Head of caudate nucleus (tissue), 42 donors: ENCODE measurements around the gene PLPP2.

Experiments used
- DNase-seq, 42 donors: peaks; one replicate each; pipeline versions ENCODE4 v3.0.0 to v3.0.0-alpha.2; 2020 to 2021; ENCODE audit warnings: mixed read lengths in 7 of 42
- intact Hi-C: fragments of 100-400 bp; cut with DNase I; formaldehyde crosslinking; loops from one replicate; pipeline ENCODE4 v1.15.0; 2022

Gene PLPP2

DNA sequence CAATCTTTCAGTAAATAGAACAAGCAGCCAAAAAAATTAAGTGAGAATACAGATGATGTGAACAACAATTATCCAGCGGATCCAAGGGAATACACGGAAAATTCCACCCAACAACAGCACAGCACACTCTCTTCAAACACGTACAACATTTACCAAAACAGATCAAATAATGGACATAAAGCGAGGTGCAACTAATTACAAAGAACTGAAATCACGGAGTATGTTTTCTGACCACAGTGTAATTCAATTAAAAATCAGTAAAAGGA, 27.2 kb upstream of the PLPP2 start:
- no peak for DNase-seq

DNA sequence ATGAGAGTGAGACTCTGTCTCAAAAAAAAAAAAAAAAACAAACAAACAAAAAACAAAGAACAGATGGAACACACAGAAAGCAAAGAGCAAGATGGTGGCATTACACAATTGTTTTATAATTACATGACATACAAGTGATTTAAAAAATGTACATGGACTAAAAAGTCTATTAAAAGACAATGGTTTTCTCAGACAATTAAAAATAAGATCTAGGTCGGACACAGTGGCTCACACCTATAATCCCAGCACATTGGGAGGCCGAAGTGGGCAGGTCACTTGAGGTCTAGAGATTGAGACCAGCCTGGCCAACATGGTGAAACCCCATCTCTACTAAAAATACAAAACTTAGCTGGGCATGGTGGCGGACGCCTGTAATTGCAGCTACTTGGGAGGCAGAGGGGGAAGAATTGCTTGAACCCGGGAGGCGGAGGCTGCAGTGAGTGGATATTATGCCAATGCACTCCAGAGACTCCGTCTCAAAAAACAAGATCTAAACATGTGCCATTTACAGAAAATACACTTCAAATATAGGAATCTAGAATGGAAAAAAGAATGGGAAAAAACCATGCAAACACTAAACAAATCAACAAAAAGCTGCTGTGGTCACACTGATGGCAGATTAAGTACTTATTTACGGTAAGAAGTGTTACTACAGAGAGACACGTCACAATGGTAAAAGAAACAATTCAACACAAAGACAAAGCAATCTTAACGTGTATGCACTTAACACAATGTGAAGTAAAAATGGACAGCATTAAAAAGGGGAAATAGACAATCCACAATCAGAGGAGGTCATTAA, 26.7 kb upstream of the PLPP2 start:
- no peak for DNase-seq
- intact Hi-C loops, result no loop called here

More for the DNA sequence above, 27.2 kb upstream of the PLPP2 start:
- intact Hi-C loops, result no loop called here

DNA sequence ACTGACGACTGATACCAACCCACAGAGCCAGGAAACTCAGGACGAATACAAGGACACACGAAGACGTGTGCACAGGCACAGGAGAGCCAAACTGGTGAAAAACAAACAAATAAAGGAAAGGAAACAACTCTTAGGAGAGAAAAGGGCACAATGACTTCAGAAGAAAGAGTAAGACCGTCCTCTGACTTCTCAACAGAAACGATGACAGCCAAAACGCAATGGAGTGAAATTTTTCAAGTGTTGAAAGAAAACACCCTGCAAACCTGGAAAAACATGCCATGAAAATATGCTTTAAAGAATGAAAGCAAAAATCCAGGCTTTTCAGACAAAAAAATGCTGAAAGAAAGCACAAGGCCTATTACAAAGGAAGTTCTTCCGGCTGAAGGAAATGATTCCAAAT, 24.6 kb upstream of the PLPP2 start:
- no peak for DNase-seq

DNA sequence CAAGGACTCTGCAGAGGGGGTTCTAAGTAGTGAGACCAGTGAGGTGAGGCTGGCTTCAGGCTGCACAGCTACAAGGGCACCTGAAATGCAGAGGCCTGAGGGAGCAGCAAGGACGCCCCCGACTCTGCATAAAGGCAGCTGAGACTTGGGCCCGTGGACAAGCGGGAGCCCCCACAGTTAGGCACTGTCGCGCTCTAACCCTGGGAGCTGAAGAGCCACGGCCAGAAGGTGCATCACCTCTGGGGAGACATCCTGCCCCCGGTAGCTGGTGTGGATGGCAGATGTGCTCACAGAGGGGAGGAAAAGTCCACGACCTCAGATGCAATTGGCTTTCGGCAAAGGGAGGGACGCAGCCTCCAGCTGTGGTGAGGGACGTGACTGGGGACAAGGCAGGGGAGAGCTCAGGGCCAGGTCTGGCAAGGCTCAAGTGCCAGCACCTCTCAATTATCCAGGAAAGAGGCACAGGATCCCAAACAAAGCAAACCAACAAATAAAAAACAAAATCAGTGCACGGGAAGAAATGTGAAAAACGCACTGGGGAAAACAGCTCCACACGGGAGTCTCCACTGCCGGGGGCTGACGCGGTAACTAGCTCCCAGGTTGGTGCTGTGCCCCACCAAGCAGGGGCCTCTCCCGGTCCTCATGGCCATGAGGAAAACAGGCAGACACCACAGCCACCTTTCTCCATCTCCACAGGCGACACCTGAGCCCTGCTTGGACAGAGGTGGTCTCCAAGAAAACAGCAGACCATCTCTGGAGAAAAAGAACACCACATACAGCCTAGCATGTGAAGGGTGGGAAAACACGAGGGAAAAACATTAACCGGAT, 23.0 kb upstream of the PLPP2 start:
- DNase-seq, result peak in 1 of 42 donors; percentile 0
- intact Hi-C loops, result no loop called here

More for the DNA sequence above, 24.6 kb upstream of the PLPP2 start:
- intact Hi-C loops, result no loop called here

DNA sequence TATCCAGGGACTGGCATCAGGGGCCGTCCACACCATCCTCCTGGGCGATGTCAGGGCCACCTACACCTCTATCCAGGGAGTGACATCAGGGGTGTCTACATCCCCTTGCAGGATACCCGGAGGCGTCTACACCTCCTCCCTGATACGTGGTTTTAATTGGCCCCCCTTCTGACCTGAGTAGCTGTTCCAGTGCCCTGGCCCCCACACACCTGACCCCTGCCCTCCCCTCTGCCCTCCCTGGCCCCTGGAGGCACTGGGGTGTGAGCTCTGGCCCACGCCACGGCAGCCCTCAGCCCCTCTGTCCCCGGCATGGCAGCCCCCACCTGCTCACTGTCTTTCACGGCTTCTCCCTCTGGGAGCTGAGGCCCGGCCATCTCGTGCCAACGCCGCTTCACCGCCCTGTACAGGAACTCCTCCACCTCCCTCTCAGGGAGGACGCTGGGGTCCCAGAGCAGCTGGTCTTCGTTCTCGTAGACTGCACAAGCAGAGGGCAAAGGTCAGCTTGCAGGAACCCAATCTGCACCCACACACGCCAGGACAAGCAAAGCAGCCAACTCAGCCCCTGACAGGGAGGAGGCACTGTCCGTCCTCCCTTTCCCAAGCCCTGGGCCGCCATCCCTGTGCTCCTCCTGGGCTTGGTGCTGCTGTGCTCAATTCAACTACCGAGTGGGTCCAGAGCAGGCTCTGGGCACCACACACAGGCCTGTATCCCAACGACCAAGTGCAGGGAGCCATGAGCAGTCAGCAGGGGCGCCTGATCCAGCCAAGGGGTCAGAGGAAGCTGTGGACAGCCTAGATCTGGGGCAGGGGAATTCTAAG, 22.2 kb upstream of the PLPP2 start:
- DNase-seq, result peak in 1 of 42 donors; percentile 6
- intact Hi-C loops, result no loop called here

DNA sequence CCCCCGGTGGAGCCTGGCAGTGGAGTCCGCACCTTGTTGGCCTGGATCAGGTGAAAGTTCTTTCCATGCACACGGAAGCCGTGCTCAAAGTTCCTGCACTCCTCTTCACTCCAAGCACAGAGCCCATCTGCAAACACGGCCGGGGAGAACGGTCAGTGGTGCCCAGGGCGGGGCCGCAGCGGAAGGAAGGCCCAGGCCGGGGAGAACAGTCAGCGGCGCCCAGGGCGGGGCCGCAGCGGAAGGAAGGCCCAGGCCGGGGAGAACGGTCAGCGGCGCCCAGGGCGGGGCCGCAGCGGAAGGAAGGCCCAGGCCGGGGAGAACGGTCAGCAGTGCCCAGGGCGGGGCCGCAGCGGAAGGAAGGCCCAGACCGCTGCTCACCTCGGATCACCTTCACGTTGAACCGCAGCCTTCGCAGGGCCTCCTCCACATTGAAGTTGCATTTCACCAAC, 20.6 kb upstream of the PLPP2 start:
- intact Hi-C loops, result no loop called here
- peak in 2 of 42 donors; percentile 5 to 8 for DNase-seq

DNA sequence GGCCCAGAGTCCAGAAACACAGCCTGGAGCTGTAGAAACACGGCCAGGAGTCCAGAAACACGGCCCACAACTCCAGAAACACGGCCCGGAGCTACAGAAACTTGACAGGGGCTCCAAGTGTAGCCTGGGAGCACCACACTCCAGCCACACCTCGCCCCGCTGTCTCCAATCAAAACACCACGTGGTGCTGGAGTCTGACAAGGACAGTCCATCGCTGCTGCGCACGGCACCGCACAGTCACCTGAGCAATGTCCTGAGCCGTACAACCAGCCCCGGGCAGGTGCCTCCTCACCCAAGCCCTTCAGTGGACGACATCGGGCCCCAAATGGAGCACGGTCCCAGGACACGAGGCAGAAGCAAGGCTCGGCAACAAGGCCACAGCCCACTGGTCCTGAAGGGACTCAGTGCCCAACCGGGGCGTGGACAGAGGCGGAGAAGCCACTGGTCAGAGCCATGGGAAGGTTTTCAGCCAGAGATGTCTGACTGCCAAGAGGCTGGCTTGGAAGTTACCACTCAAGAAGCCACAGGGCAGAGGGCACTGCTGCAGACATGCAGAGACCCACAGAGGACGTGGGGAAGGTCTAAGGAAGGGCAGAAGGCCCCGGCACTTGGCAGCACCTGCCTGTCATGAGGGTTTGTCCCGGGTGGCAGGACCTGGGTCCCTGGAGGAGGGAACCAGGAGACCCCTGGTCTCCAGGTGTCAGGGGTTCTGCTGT, 19.7 kb upstream of the PLPP2 start:
- DNase-seq, result peak in 2 of 42 donors; percentile 0 to 18
- intact Hi-C loops, result no loop called here

DNA sequence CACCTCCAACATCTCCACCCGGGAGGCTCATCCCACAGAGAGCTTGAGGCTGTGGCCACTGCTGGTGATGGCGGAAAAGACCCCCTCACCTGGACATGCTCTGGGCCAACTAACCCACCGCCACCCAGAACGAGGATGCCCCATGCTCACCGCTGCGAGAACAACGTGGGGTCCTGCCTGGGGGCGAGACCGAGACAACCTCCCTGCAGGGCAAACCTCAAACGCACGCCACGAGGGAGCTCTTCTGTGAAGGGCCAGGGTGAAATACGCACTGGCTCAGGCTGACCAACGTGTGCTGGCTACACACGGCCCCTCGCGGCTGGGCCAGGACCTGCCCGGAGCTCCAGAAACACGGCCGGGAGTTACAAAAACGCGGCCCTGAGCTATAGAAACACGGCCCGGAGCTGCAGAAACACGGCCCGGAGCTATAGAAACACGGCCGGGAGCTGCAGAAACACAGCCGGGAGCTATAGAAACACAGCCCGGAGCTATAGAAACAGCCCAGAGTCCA, 19.0 kb upstream of the PLPP2 start:
- intact Hi-C loops, result no loop called here

DNA sequence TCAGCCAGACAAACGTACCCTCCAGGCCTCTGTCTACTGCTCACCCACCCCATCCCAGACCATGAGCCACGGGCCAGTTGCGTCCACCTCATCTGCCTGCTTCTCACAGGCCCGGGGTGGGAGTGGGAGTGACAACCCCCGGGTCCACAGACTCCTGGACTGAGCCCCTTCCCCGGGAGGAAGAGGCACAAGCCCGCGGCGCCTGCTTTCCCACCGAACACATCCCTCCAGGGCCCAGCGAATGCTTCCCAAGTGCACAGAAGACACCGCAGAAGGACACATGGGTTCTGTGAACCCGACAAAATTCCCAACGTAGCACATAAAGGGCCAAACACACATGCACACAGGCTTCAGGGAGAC, 18.0 kb upstream of the PLPP2 start:
- DNase-seq, result peak in 2 of 42 donors; percentile 1 to 11
- intact Hi-C loops, result no loop called here

More for the DNA sequence above, 19.0 kb upstream of the PLPP2 start:
- peak in 2 of 42 donors; percentile 1 to 13 for DNase-seq

DNA sequence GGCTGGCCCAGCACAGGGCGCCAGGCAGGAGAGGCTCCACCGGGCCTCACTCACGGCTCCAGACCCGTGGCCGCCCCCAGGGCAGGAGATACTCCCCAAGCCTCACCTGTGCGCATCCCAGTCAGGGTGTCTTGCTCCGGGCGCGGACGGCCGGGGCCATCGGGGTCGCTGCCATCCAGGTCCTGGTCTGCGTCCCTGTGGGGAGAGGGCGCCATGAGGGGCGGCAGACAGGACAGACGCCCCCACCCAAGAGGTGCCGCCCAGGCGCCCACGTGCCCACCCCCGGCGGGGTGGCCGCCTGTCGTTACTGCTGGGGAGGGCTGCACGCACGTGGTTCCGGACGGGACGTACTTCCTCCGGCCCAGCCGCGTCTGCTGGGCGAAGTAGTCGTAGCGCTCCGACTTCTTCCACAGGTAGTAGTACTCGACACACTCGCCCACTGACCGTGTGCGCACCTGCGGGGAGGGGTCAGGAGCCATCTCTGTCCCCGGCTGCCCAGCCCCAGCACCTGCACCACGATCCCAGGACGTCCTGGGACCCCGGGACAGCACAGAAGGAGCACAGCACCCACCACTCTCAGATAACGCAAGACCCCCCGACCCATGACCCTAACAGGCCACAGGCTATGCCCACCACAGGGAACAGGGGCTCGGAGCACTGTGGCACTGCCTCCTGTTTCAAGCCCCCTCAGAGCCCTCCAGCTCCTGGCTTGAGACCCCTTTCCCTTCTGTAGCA, 17.4 kb upstream of the PLPP2 start:
- intact Hi-C loops, result no loop called here
- DNase-seq, result peak in 2 of 42 donors; percentile 21 to 23

DNA sequence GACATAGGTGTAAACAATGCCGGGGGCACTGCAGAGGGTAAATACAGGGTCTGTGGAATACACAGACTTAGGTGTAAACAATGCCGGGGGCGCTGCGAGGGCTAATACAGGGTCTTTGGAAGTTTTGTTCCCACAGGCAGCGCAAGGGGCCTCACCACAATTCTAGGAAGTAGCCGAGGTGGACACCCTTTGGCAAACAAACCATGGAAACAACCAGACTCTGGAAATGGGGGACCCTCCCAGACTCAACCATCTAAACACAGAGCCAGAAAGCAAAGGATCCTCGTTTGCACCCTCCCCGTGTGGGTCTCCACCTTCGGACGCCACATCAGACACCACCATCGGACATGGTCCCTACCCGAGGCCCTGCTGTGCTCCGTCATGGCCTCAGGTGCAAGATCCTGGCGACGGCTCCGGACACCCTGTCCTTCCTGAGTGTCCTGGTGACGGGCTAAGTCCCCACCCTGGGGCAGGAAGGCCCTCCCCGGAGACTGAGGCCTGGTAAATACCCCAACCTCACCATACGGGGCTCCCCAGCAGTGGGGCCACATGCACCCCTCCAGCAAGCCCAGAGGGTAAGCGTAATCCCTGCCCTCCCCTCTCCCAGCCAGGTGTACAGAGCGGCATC, 16.7 kb upstream of the PLPP2 start:
- peak in 2 of 42 donors; percentile 23 to 38 for DNase-seq
- intact Hi-C loops, result no loop called here

DNA sequence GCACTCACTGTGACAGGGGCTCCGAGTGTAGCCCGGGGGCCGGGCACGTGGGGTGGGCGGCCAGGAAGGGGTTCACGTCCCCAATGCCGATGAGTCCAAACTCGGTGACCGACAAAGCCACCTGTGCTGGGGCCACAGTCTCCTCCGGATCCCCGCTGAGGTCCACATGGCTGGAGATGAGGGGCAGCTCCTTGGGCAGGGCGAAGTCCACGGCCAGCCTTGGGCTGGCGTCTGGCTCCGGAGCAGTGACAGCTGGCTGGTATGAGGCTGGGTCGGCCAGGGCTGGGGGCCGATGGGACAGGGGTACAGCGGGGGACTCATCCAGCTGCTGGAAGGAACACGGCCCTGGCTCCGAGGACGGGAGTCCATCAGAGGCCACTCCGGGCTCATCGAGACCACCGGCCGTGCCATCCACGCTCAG, 15.9 kb upstream of the PLPP2 start:
- intact Hi-C loops, result no loop called here

DNA sequence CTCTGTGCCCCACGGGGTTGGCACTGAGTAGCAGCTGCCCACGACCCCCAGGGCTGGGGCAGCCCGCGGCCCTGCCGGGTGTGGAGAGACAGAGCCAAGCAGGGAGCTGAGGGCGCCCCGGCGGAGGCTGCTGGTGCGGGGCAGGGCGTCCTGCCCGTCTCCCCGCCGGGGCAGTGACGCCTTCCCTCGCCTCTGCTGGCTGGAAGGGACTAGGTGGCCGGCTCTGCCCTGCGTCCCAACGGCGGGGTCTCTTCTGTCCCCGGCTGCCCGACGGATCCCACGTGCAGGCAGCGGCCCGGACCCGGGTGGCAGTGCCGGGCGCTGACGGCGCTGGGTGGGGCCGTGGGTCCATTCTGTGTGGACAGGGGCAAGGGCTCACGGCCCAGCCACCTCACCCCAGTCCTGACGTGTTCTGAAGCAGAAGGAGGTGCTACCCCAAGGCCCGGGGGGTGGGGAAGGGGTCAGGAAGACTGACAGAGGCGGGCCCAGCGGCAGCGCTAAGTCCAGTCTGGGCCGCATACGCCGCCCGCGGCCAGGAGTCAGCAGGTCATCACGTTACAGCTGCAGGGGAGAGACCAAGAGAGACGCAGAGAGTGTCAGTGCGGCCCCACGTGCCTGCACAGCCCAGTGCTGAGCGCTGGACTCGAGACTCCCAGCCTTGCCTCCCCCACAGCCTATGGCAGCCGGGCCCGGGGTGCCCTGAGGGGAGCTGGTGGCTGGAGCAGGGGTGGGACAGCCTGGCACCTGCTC, 15.1 kb upstream of the PLPP2 start:
- peak in 2 of 42 donors; percentile 21 to 24 for DNase-seq
- intact Hi-C loops, result no loop called here

More for the DNA sequence above, 15.9 kb upstream of the PLPP2 start:
- peak in 2 of 42 donors; percentile 28 to 38 for DNase-seq

DNA sequence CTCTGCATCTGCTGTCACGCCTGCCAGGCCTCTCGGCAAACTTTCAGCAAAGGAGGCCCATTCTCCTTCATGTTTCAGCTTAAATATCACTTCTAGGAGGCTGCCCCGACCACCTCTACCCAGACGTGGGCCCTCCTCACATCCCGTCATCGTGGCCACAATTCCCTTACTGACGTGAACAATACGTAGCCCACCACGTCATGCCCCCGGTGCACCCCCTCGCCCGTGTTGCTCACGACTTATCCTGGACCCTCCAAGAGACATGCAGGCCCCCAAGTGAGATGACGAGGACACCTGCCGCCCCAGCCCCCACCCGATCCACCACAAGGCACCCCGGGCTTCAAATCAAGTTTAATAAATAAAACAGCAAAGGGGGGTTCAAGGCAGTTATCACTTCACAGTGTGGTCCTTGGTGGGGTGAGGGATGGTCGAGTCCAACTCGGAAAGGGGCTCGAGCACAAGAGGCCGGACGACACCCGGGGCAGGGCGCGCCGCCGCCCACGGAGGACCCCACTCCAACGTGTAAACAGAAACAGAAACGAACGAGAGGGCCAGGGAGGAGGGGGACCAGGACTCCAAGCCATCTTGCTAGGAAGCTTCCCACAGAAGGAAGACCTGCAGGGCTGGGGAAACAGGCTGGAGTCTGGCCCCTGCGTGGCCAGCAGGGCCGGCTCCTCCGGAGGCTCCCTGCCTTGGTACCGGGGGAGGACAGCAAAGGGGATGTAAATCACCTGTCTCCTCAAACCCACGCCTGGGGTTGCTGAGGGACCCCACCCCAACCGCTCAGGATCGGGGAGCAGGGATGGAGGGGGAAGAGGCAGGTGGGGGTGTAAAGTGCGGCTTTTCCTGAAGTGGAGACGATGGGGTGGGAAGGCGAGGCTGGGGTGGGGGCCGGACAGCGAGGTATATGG, 14.3 kb upstream of the PLPP2 start:
- intact Hi-C loops, result no loop called here
- peak in 3 of 42 donors; percentile 8 to 32 (median 18) for DNase-seq

DNA sequence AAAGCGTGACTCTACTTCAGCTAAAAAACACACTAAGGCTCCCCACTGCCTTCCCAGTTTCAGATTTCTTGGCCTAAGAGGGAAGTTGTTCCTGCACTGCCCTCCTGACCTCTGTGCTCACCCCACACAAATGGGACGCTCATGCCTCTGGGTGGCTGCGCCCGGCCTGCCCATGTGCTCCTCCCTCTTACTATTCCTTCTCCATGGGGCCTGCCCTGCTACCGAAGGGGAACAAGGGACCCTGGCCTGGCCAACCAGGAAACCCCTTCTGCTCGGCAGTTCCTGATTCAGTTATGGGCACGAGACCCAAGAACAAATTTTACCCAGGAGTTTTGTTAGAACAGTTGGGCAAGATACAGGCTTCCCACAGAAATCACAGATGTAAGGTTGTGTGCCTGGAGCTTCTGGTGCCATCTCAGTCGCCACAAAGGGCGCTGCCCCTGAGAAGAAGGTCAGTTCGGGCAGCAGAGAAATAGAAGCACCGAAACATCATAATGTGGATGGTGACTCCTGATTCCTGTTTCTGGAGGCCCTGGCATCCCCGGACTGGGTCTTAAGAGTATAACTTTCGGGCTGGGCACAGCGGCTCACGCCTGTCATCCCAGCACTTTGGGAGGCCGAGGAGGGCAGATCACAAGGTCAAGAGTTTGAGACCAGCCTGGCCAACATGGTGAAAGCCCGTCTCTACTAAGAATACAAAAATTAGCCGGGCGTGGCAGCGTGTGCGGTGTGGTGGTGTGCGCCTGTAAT, 5.4 kb upstream of the PLPP2 start:
- peak in 3 of 42 donors; percentile 18 to 37 (median 33) for DNase-seq
- intact Hi-C loops, result no loop called here
